DOHH2 (cell line): ENCODE results near the gene EPHA6.

Experiments
- CTCF ChIP-seq: fragments of 200-600 bp; sonication (generic); IDR thresholded peaks from one replicate; pipeline ENCODE4 v1.5.1; 2014; ENCODE audit warnings: antibody characterized with exemption, mild to moderate bottlenecking, low read depth, low read length; ENCODE audit not compliant: poor library complexity, severe bottlenecking
- EZH2phosphoT487 ChIP-seq: fragments of 200-600 bp; sonication (generic); IDR thresholded peaks from 2 replicates; pipeline ENCODE4 v1.6.1; 2017; ENCODE audit warnings: borderline replicate concordance, mild to moderate bottlenecking, antibody characterized with exemption, low read length, moderate library complexity, mixed read lengths

GRCh38 chr3:97277708-97278107 is 463.3 kb downstream of the EPHA6 start:
- TF ChIP-seq EZH2phosphoT487, result no peak
- no peak for TF ChIP-seq CTCF
